ENCODE results near the gene PACS2. TPM values are rescaled to one million over a fixed set of nuclear protein-coding genes. Genes with fewer than 3 reads are reported as not detected.
"Not testable (repeated sequence)": the region's sequence is repeated elsewhere in the genome, so short reads cannot be mapped to it uniquely, and the experiment has no call there.

Gene PACS2
- total RNA-seq, 2 experiments from 2014 or later: 26.7 to 30.4 TPM

DNA sequence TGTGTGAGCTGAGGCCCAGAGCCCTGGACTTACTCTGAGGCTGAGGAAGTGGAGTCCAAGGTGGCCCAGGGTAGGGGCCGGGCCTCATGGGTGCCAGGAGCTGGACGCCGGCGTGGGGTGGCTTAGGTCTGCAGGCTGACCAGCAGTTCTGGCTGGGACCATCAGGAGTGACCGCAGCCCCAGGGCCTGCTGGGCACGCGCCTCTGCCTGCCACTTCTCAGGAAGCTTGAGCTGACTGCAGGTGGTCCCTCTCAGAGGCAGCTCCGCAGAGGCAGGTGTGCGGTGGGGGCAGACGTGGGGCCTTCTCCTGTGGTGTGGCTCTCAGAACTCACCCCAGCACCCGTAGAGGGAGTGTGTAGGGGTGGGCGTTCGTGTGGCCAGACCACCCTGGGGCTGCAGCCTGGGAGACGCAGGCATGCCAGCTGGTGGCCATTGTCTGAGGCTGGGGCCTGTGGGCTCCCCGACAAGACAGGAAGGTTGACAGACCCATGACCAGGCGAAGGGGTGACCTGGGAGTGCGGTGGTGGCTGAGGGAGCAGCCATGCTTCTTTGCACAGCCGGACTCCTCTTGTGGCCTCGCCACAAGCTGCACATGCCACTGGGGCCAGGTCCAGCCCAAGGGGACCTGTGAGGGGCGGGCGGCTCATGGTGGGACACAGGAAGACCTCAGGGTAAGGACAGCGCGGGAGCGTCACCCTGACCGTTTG is 43.7 kb downstream of the PACS2 start:
- Mint-ChIP-seq H3K4me3 (no peak overlapping the region), H3K27ac (no peak overlapping the region), H3K4me1 (ENCODE audit: low read depth) (peaks cover 6% of the 10 kb centered on the region), H3K9me3 (no peaks in the 10 kb centered on the region), H3K36me3 (ENCODE audit: low read depth) (no peaks in the 10 kb centered on the region), H3K27me3 (no peaks in the 10 kb centered on the region)
- DNase-seq: no peak
- TF ChIP-seq, protein P1, sequence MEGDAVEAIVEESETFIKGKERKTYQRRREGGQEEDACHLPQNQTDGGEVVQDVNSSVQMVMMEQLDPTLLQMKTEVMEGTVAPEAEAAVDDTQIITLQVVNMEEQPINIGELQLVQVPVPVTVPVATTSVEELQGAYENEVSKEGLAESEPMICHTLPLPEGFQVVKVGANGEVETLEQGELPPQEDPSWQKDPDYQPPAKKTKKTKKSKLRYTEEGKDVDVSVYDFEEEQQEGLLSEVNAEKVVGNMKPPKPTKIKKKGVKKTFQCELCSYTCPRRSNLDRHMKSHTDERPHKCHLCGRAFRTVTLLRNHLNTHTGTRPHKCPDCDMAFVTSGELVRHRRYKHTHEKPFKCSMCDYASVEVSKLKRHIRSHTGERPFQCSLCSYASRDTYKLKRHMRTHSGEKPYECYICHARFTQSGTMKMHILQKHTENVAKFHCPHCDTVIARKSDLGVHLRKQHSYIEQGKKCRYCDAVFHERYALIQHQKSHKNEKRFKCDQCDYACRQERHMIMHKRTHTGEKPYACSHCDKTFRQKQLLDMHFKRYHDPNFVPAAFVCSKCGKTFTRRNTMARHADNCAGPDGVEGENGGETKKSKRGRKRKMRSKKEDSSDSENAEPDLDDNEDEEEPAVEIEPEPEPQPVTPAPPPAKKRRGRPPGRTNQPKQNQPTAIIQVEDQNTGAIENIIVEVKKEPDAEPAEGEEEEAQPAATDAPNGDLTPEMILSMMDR (IDR thresholded peaks at IDR 0.05): no peak
- no peak for ATAC-seq
- POLR2A ChIA-PET: no interaction called here
- CTCF ChIA-PET: interaction anchor here (1.0 kb wide), 1 partner anchor 122 kb away, joined by 4 read pairs; no protein-coding TSS in a partner anchor
- intact Hi-C loops (cut with micrococcal nuclease): no loop called here

DNA sequence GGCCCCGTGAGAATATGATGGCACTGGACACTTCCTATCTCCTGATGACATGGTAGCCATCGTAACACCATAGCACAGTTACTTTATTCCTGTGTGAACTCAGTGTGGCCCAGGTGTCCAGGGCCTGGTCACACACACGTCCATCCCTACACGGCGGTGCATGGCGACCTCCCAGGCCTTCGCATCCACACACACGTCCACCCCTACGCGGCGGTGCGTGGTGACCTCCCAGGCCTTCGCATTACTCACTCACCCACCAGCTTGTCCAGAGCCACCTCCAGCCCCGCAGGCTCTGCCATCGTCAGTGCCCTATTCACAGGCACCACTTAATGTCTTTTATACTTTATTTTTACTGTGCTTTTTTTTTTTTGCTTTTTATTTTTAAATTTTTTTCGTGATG is 44.4 kb downstream of the PACS2 start:
- peaks cover 11% of the 10 kb centered on the region for H3K4me1 Mint-ChIP-seq (ENCODE audit: low read depth)
- DNase-seq (no peak), ATAC-seq (no peak)
- intact Hi-C loops (cut with micrococcal nuclease): no loop called here
- ChIA-PET POLR2A (no interaction called here), CTCF (interaction anchor here (1.0 kb wide), 1 partner anchor 122 kb away, joined by 4 read pairs; no protein-coding TSS in a partner anchor)
- H3K9me3 Mint-ChIP-seq: no peaks in the 10 kb centered on the region
- no peak overlapping the region for H3K4me3 Mint-ChIP-seq
- no peaks in the 10 kb centered on the region for H3K36me3 Mint-ChIP-seq (ENCODE audit: low read depth)
- TF ChIP-seq, protein P1 (IDR thresholded peaks at IDR 0.05): no peak
- no peak overlapping the region for H3K27ac Mint-ChIP-seq
- H3K27me3 Mint-ChIP-seq: peaks cover under 1% of the 10 kb centered on the region

DNA sequence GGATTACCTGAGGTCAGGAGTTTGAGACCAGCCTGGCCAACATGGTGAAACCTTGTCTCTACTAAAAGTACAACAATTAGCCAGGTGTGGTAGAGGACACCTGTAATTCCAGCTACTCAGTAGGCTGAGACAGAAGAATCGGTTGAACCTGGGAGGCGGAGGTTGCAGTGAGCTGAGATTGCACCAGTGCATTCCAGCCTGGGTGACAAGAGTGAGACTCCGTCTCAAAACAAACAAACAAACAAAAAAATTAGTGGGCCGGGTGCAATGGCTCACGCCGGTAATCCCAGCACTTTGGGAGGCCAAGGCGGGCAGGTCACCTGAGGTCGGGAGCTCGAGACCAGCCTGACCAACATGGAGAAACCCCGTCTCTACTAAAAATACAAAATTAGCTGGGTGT is 46.9 kb downstream of the PACS2 start:
- POLR2A ChIA-PET; H3K36me3 Mint-ChIP-seq (ENCODE audit: low read depth); H3K9me3 Mint-ChIP-seq; H3K27ac Mint-ChIP-seq; H3K27me3 Mint-ChIP-seq; ATAC-seq; intact Hi-C loops (cut with micrococcal nuclease); DNase-seq; H3K4me3 Mint-ChIP-seq: not testable (repeated sequence)
- CTCF ChIA-PET: interaction anchor here (1.5 to 2.0 kb wide), 2 partner anchors 9 to 10 kb away, joined by 3 to 6 read pairs; no protein-coding TSS in a partner anchor
- H3K4me1 Mint-ChIP-seq (ENCODE audit: low read depth): peaks cover 18% of the 10 kb centered on the region

DNA sequence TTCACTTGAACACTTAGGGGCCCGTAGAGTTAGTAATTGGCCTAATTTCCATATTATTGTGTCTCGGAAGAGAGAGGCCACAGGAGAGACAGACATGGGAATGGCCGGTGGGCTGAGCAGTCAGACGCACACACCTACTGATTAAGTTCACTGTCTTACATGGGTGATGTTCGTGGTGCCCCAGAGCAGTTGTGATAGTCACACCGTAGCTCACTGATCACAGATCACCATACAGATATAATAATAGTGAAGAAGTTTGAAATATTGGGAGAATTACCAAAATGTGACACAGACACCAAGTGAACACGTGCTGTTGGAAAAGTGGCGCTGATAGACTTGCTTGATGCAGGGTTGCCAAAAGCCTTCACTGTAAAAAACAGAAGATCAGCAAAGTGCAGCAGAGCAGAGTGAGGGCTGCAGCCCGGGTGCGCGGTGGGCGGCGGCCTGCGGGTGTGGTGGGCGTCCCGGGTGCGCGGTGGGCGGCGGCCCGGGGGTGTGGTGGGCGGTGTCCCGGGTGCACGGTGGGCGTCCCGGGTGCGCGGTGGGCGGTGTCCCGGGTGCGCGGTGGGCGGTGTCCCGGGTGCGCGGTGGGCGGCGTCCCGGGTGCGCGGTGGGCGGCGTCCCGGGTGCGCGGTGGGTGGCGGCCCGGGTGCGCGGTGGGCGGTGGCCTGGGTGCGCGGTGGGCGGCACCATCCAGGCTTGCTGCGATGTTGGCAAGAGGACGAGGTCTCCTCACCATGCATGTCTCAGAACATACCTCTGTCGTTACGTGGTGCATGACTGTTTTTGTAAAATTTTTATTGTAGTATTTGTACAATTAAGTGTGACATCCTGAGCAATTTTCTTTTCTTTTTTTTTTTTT is 49.5 kb downstream of the PACS2 start:
- H3K27me3 Mint-ChIP-seq: peaks cover 1% of the 10 kb centered on the region
- POLR2A ChIA-PET: interaction anchor here (1.1 kb wide), 1 partner anchor 71 kb away, joined by 4 read pairs; no protein-coding TSS in a partner anchor
- TF ChIP-seq, protein P1 (IDR thresholded peaks at IDR 0.05): no peak
- no peaks in the 10 kb centered on the region for H3K36me3 Mint-ChIP-seq (ENCODE audit: low read depth)
- H3K9me3 Mint-ChIP-seq: no peaks in the 10 kb centered on the region
- CTCF ChIA-PET: interaction anchor here (0.8 kb wide), 1 partner anchor 116 kb away, joined by 3 read pairs; no protein-coding TSS in a partner anchor
- no peak overlapping the region for H3K27ac Mint-ChIP-seq
- ATAC-seq: peak; percentile 80
- intact Hi-C loops (cut with micrococcal nuclease): no loop called here
- H3K4me1 Mint-ChIP-seq (ENCODE audit: low read depth): peaks cover 18% of the 10 kb centered on the region
- DNase-seq: peak; percentile 49
- peak overlapping the region; percentile 23 for H3K4me3 Mint-ChIP-seq

DNA sequence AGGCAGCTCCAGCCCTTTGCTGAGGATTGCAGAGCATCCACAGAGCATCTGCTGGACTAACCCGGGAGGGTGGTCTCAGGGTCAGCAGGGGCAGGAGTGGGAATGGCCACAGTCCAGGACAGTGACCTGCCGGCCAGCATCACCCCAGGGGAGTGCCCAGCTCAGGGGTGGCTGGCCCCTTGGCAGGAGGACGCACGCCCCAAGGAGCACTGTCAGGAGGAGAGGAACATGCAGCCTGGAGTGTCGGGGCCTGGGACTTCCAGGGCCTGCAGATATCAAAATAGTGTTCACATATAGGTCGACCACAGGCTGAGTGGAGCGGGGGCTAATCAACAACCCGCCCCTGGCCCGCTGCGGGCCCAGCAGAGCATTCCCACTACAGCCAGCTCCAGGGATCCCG is 50.6 kb downstream of the PACS2 start:
- DNase-seq (no peak), ATAC-seq (no peak)
- Mint-ChIP-seq H3K4me1 (ENCODE audit: low read depth) (peaks cover 18% of the 10 kb centered on the region), H3K9me3 (no peaks in the 10 kb centered on the region), H3K36me3 (ENCODE audit: low read depth) (no peaks in the 10 kb centered on the region), H3K4me3 (no peak overlapping the region), H3K27ac (no peak overlapping the region), H3K27me3 (peaks cover 1% of the 10 kb centered on the region)
- POLR2A ChIA-PET: no interaction called here
- TF ChIP-seq, protein P1 (IDR thresholded peaks at IDR 0.05): no peak
- CTCF ChIA-PET: interaction anchor here (0.9 to 1.9 kb wide), 4 partner anchors 38 to 168 kb away, joined by 3 to 7 read pairs (median 4); no protein-coding TSS in a partner anchor
- intact Hi-C loops (cut with micrococcal nuclease): no loop called here

Measured in activated CD8-positive, alpha-beta T cell treated with anti-CD3 and anti-CD28 coated beads for 36 hours (primary cell).